ENCODE measurements around the gene TOE1. TPM values are rescaled to one million over a fixed set of nuclear protein-coding genes. Genes with fewer than 3 reads are reported as not detected.
"Not testable (repeated sequence)": the region's sequence is repeated elsewhere in the genome, so short reads cannot be mapped to it uniquely, and the experiment has no call there.

The TOE1 gene
- total and polyA plus RNA-seq, 4 donors = 6.9 to 10.6 (median 8.3) TPM

DNA sequence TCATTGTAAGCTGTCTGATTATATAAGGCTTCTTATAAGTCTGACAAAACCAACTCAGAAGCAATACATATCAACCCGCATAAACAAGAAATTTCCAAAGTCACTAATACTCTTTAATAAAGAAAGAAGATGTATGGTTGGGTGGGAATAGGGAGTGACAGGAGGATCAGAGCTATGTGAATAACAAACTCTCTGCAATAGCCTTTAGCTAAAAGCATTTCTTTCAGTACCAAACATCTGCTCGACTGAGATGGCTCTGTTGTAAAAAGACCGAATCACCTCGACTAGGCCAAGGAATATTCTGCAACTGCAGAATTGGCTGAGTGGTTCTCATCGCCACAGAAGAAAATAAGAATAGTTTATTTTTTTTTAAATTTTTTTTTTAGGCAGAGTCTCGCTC, 39.6 kb downstream of the TOE1 start:
- H3K27me3 ChIP-seq (ENCODE audit: control insufficient read depth in 1 of 2, insufficient read depth in 2 of 2, low read length in 1 of 2) = no peaks in the 10 kb centered on the region
- intact Hi-C loops (cut with DNase I) = no loop called here
- WGBS, 2 donors = 91 to 92% methylated on average over 6 of the region's 6 CpGs

DNA sequence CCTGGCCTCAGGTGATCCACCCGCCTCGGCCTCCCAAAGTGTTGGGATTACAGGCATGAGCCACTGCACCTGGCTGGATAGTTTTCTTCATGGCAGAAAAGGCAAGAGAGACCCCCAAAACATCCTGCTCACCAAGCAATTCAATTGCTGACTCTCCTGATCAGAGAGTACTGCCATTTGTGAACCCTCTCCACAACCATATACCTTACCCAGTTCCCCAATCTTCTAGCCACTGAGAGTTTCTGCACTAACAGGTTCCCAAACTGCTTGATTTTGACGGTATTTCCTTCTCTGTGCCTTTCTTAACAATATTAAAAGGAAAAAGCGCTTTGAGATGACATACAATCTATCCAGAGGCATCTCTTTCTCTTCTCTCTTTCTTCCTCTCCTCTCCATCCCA, 40.2 kb downstream of the TOE1 start:
- H3K4me1 ChIP-seq (ENCODE audit: control insufficient read depth in 1 of 2, insufficient read depth in 2 of 2, low read length in 2 of 2) = peaks cover 0 to 3% of the 10 kb centered on the region in 2 donors
- H3K36me3 ChIP-seq (ENCODE audit: control insufficient read depth in 1 of 2, insufficient read depth in 2 of 2, low read length in 1 of 2) = no peaks in the 10 kb centered on the region
- intact Hi-C loops (cut with DNase I) = no loop called here
- WGBS, 2 donors = 90 to 92% methylated on average over 4 of the region's 4 CpGs
- no peaks in the 10 kb centered on the region for H3K27me3 ChIP-seq (ENCODE audit: control insufficient read depth in 1 of 2, insufficient read depth in 2 of 2, low read length in 1 of 2)
- H3K9me3 ChIP-seq (ENCODE audit: control insufficient read depth, low read length) = no peaks in the 10 kb centered on the region
- H3K27ac ChIP-seq (ENCODE audit: low read depth in 1 of 2, low read length in 2 of 2) = no peak overlapping the region
- no peak for DNase-seq
- no peak overlapping the region for H3K4me3 ChIP-seq (ENCODE audit: low read length in 2 of 2)
- ATAC-seq (ENCODE audit: low FRiP score) = no peak

More for the DNA sequence above, 39.6 kb downstream of the TOE1 start:
- H3K36me3 ChIP-seq (ENCODE audit: control insufficient read depth in 1 of 2, insufficient read depth in 2 of 2, low read length in 1 of 2) = no peaks in the 10 kb centered on the region
- no peak for DNase-seq
- peaks cover 0 to 3% of the 10 kb centered on the region in 2 donors for H3K4me1 ChIP-seq (ENCODE audit: control insufficient read depth in 1 of 2, insufficient read depth in 2 of 2, low read length in 2 of 2)
- H3K4me3 ChIP-seq (ENCODE audit: low read length in 2 of 2) = no peak overlapping the region
- H3K27ac ChIP-seq (ENCODE audit: low read depth in 1 of 2, low read length in 2 of 2) = no peak overlapping the region
- H3K9me3 ChIP-seq (ENCODE audit: control insufficient read depth, low read length) = no peaks in the 10 kb centered on the region
- no peak for ATAC-seq (ENCODE audit: low FRiP score)

DNA sequence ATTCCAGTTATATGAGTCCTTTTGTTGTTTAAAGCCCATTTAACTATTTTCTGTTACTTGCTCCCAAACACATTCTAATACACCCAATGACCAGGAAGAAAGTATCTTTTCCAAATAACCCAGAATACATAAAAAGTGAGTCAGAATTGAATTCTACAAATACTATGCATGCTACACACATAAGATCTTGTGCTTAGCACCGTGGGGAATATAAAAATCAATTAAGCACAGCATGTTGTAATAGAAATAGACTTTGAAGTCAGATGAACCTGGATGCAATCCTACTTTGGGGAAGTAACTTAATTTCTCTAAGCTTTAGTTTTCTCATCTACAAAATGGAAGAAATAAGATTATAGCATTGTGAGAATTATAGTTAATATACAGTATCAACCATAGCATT, 40.8 kb downstream of the TOE1 start:
- no peak for ATAC-seq (ENCODE audit: low FRiP score)
- WGBS, 2 donors = 80 to 82% methylated on average over 1 of the region's 1 CpG
- H3K4me1 ChIP-seq (ENCODE audit: control insufficient read depth in 1 of 2, insufficient read depth in 2 of 2, low read length in 2 of 2) = peaks cover 0 to 3% of the 10 kb centered on the region in 2 donors
- H3K4me3 ChIP-seq (ENCODE audit: low read length in 2 of 2) = no peak overlapping the region
- no peak for DNase-seq
- no peaks in the 10 kb centered on the region for H3K9me3 ChIP-seq (ENCODE audit: control insufficient read depth, low read length)
- no peaks in the 10 kb centered on the region for H3K36me3 ChIP-seq (ENCODE audit: control insufficient read depth in 1 of 2, insufficient read depth in 2 of 2, low read length in 1 of 2)
- intact Hi-C loops (cut with DNase I) = no loop called here
- no peak overlapping the region for H3K27ac ChIP-seq (ENCODE audit: low read depth in 1 of 2, low read length in 2 of 2)
- H3K27me3 ChIP-seq (ENCODE audit: control insufficient read depth in 1 of 2, insufficient read depth in 2 of 2, low read length in 1 of 2) = no peaks in the 10 kb centered on the region

DNA sequence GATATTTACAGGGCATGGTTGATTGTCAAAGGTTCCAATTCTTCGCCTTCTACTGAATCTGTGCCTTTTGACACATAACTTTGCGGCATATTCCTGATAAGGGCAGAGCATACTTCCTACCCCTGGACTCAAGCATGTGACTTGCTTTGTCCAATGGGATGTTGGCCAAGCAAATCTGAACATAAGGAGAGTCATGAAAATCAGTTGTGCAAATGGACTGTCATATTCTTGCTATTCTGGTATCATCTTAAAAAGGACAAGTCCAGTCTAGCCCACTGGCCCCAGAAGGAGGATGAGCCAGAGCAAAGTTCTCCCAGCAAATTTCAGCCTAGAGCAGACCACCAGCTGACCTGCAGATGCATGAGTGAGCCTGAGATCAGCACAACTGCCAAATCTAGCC, 41.3 kb downstream of the TOE1 start:
- DNase-seq = no peak
- Histone ChIP-seq H3K27me3 (ENCODE audit: control insufficient read depth in 1 of 2, insufficient read depth in 2 of 2, low read length in 1 of 2) (no peaks in the 10 kb centered on the region), H3K4me3 (ENCODE audit: low read length in 2 of 2) (no peak overlapping the region), H3K36me3 (ENCODE audit: control insufficient read depth in 1 of 2, insufficient read depth in 2 of 2, low read length in 1 of 2) (no peaks in the 10 kb centered on the region), H3K27ac (ENCODE audit: low read depth in 1 of 2, low read length in 2 of 2) (no peak overlapping the region), H3K9me3 (ENCODE audit: control insufficient read depth, low read length) (no peaks in the 10 kb centered on the region), H3K4me1 (ENCODE audit: control insufficient read depth in 1 of 2, insufficient read depth in 2 of 2, low read length in 2 of 2) (peaks cover 0 to 3% of the 10 kb centered on the region in 2 donors)
- no peak for ATAC-seq (ENCODE audit: low FRiP score)
- 83 to 93% methylated on average over 2 of the region's 2 CpGs for WGBS, 2 donors
- intact Hi-C loops (cut with DNase I) = no loop called here

DNA sequence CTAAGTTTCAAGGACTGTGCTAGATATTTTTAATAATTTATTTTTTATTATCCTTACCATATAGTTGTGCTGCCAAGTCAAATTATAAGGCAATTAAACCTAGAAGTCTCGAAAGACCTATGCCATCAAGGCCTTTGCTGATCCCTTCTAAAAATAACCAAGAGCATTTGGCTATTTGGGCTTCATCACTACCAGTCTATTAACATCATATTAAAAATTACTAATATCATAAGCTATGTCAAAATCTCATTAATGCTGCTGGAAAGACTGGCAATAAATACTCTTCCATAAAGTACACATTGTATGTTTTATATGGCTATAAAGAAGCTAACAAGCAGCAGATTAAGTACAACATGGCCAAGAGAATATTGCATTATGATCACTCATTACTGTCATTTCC, 43.2 kb downstream of the TOE1 start:
- H3K4me1 ChIP-seq (ENCODE audit: control insufficient read depth in 1 of 2, insufficient read depth in 2 of 2, low read length in 2 of 2) = no peaks in the 10 kb centered on the region
- H3K27me3 ChIP-seq (ENCODE audit: control insufficient read depth in 1 of 2, insufficient read depth in 2 of 2, low read length in 1 of 2) = no peaks in the 10 kb centered on the region
- H3K36me3 ChIP-seq (ENCODE audit: control insufficient read depth in 1 of 2, insufficient read depth in 2 of 2, low read length in 1 of 2) = no peaks in the 10 kb centered on the region
- H3K4me3 ChIP-seq (ENCODE audit: low read length in 2 of 2) = no peak overlapping the region
- intact Hi-C loops (cut with DNase I) = no loop called here
- DNase-seq (no peak), ATAC-seq (ENCODE audit: low FRiP score) (no peak)
- 74 to 77% methylated on average over 1 of the region's 1 CpG for WGBS, 2 donors
- no peak overlapping the region for H3K27ac ChIP-seq (ENCODE audit: low read depth in 1 of 2, low read length in 2 of 2)
- H3K9me3 ChIP-seq (ENCODE audit: control insufficient read depth, low read length) = no peaks in the 10 kb centered on the region

DNA sequence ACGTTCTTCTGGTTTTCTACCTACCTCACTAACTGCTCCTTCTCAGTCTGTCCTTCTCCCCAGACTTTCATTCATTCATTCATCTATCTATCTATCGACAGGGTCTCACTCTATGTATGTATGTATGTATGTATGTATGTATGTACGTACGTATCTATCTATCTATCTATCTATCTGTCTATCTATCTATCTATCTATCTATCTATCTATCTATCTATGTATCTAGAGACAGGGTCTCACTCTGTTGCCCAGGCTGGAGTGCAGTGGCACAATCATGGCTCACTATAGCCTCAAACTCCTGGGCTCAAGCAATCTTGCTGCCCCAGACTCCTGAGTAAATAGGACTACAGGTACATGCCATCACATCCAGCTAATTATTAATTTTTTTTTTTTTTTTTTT, 44.2 kb downstream of the TOE1 start:
- H3K36me3 ChIP-seq (ENCODE audit: control insufficient read depth in 1 of 2, insufficient read depth in 2 of 2, low read length in 1 of 2); H3K27ac ChIP-seq (ENCODE audit: low read depth in 1 of 2, low read length in 2 of 2); intact Hi-C loops (cut with DNase I); DNase-seq; H3K27me3 ChIP-seq (ENCODE audit: control insufficient read depth in 1 of 2, insufficient read depth in 2 of 2, low read length in 1 of 2); H3K4me1 ChIP-seq (ENCODE audit: control insufficient read depth in 1 of 2, insufficient read depth in 2 of 2, low read length in 2 of 2); H3K9me3 ChIP-seq (ENCODE audit: control insufficient read depth, low read length); H3K4me3 ChIP-seq (ENCODE audit: low read length in 2 of 2); ATAC-seq (ENCODE audit: low FRiP score): not testable (repeated sequence)
- WGBS, 2 donors = 92 to 95% methylated on average over 4 of the region's 4 CpGs

DNA sequence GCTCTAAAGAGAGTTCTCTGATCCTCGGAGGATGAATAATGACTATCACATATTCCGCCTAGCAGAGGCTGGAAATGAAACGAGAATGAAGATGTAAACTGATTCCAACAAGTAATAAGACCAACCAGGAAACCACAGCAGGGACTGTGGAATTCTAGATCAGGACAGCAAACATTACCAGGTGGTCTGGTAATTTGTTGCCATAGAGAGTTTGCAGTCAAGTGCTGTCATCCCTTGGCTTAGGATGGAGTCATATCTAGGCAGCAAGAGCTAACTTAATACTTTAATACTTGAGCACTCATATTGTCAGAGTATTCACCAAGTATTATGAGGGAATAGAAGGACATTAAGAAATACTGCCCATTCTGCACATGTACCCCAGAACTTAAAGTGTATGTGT, 45.3 kb downstream of the TOE1 start:
- intact Hi-C loops (cut with DNase I) = no loop called here
- Histone ChIP-seq H3K36me3 (ENCODE audit: control insufficient read depth in 1 of 2, insufficient read depth in 2 of 2, low read length in 1 of 2) (no peaks in the 10 kb centered on the region), H3K27ac (ENCODE audit: low read depth in 1 of 2, low read length in 2 of 2) (no peak overlapping the region), H3K27me3 (ENCODE audit: control insufficient read depth in 1 of 2, insufficient read depth in 2 of 2, low read length in 1 of 2) (no peaks in the 10 kb centered on the region), H3K4me1 (ENCODE audit: control insufficient read depth in 1 of 2, insufficient read depth in 2 of 2, low read length in 2 of 2) (no peaks in the 10 kb centered on the region), H3K4me3 (ENCODE audit: low read length in 2 of 2) (no peak overlapping the region), H3K9me3 (ENCODE audit: control insufficient read depth, low read length) (no peaks in the 10 kb centered on the region)
- WGBS, 2 donors = 89 to 94% methylated on average over 3 of the region's 3 CpGs
- ATAC-seq (ENCODE audit: low FRiP score) (no peak), DNase-seq (no peak)

DNA sequence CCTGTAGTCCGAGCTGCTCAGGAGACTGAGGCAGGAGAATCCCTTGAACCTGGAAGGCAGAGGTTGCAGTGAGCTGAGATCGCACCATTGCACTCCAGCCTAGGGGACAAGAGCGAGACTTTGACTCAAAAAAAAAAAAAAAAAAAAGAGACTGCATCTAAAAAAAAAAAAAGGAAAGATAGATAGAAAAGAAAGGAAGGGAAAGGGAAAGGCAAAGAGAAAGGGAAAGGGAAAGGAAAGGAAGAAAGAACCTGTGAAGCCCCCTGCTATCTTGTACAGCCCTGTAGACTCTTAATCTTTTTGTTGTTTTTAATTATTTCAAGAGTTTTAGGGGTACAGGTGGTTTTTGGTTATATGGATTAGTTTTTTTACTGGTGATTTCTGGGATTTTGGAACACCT, 46.2 kb downstream of the TOE1 start:
- no peaks in the 10 kb centered on the region for H3K36me3 ChIP-seq (ENCODE audit: control insufficient read depth in 1 of 2, insufficient read depth in 2 of 2, low read length in 1 of 2)
- 94 to 96% methylated on average over 3 of the region's 3 CpGs for WGBS, 2 donors
- intact Hi-C loops (cut with DNase I) = no loop called here
- H3K4me3 ChIP-seq (ENCODE audit: low read length in 2 of 2) = no peak overlapping the region
- H3K4me1 ChIP-seq (ENCODE audit: control insufficient read depth in 1 of 2, insufficient read depth in 2 of 2, low read length in 2 of 2) = no peaks in the 10 kb centered on the region
- H3K27me3 ChIP-seq (ENCODE audit: control insufficient read depth in 1 of 2, insufficient read depth in 2 of 2, low read length in 1 of 2) = no peaks in the 10 kb centered on the region
- ATAC-seq (ENCODE audit: low FRiP score) (no peak), DNase-seq (no peak)
- H3K27ac ChIP-seq (ENCODE audit: low read depth in 1 of 2, low read length in 2 of 2) = no peak overlapping the region
- H3K9me3 ChIP-seq (ENCODE audit: control insufficient read depth, low read length) = no peaks in the 10 kb centered on the region
